Myocyte (in vitro differentiated cells): Measurements from ENCODE around the gene PAPPA2. TPM values are rescaled to one million over a fixed set of nuclear protein-coding genes. Genes with fewer than 3 reads are reported as not detected.
A peak's percentile ranks its signal among the peaks of the same experiment; 100 is the strongest.

Experiments
- DNase-seq: peaks from one replicate; pipeline ENCODE4 v3.0.0-alpha.2; 2012; ENCODE audit warnings: low read depth
- total RNA-seq: library from RNA; depleted of rRNA; stranded (reverse); fragments of >200 nt; gene quantifications from 2 replicates; pipeline ENCODE4 v1.2.3, GENCODE V29; 2014

The PAPPA2 gene
- total RNA-seq, 1 donor from 2014 or later = 0.75 TPM

- no peak for DNase-seq
Observed at GRCh38 chr1:176485083-176485482, 22.1 kb downstream of the PAPPA2 start.

- no peak for DNase-seq
Observed at GRCh38 chr1:176494436-176494835, 31.5 kb downstream of the PAPPA2 start.

- DNase-seq = no peak
Observed at GRCh38 chr1:176499671-176500070, 36.7 kb downstream of the PAPPA2 start.

GRCh38 chr1:176501599-176501998 is 38.6 kb downstream of the PAPPA2 start:
- DNase-seq = no peak

- DNase-seq = no peak
Observed at GRCh38 chr1:176504848-176505553, 42.0 kb downstream of the PAPPA2 start.

- no peak for DNase-seq
Observed at GRCh38 chr1:176512966-176513365, 50.0 kb downstream of the PAPPA2 start.

GRCh38 chr1:176515310-176515709 is 52.3 kb downstream of the PAPPA2 start:
- DNase-seq = peak; percentile 42

GRCh38 chr1:176517484-176517883 is 54.5 kb downstream of the PAPPA2 start:
- DNase-seq = peak; percentile 22

- no peak for DNase-seq
Observed at GRCh38 chr1:176521211-176521610, 58.2 kb downstream of the PAPPA2 start.

GRCh38 chr1:176522310-176522845 is 59.4 kb downstream of the PAPPA2 start:
- DNase-seq = no peak

- no peak for DNase-seq
Observed at GRCh38 chr1:176529395-176530090, 66.6 kb downstream of the PAPPA2 start.

- no peak for DNase-seq
Observed at GRCh38 chr1:176531036-176531435, 68.1 kb downstream of the PAPPA2 start.

GRCh38 chr1:176531921-176532897 is 69.2 kb downstream of the PAPPA2 start:
- DNase-seq = no peak

- DNase-seq = no peak
Observed at GRCh38 chr1:176533020-176533419, 70.0 kb downstream of the PAPPA2 start.

GRCh38 chr1:176536588-176536987 is 73.6 kb downstream of the PAPPA2 start:
- no peak for DNase-seq

- DNase-seq = no peak
Observed at GRCh38 chr1:176539018-176539417, 76.0 kb downstream of the PAPPA2 start.

- no peak for DNase-seq
Observed at GRCh38 chr1:176540428-176540827, 77.5 kb downstream of the PAPPA2 start.

- no peak for DNase-seq
Observed at GRCh38 chr1:176541663-176542062, 78.7 kb downstream of the PAPPA2 start.

GRCh38 chr1:176542352-176542751 is 79.4 kb downstream of the PAPPA2 start:
- DNase-seq = no peak

GRCh38 chr1:176543360-176544129 is 80.6 kb downstream of the PAPPA2 start:
- no peak for DNase-seq
